HEK293T (cell line): ENCODE measurements around the gene ABHD3.

Experiments used
- ARNT ChIP-seq: fragments of 450-650 bp; IDR thresholded peaks from 2 replicates; pipeline ENCODE4 v1.6.1; 2017; ENCODE audit warnings: mild to moderate bottlenecking
- BHLHE40 ChIP-seq: fragments of 450-650 bp; IDR thresholded peaks from 2 replicates; pipeline ENCODE4 v1.6.1; 2016; ENCODE audit warnings: mild to moderate bottlenecking, moderate library complexity, borderline replicate concordance
- FOXM1 ChIP-seq: fragments of 450-650 bp; IDR thresholded peaks from 2 replicates; pipeline ENCODE4 v1.6.1; 2017; ENCODE audit warnings: mild to moderate bottlenecking, borderline replicate concordance
- NFRKB ChIP-seq: fragments of 450-650 bp; IDR thresholded peaks from 2 replicates; pipeline ENCODE4 v1.6.1; 2016; ENCODE audit warnings: mild to moderate bottlenecking, moderate library complexity
- PKNOX1 ChIP-seq: fragments of 450-650 bp; IDR thresholded peaks from 2 replicates; pipeline ENCODE4 v1.6.1; 2016
- ZNF384 ChIP-seq: fragments of 450-650 bp; IDR thresholded peaks from 2 replicates; pipeline ENCODE4 v1.6.1; 2016

GRCh38 chr18:21735452-21736015, 31.0 kb upstream of the ABHD3 start:
- TF ChIP-seq NFRKB (no peak), ZNF384 (no peak), FOXM1 (no peak), BHLHE40 (no peak), PKNOX1 (no peak), ARNT (no peak)
